Transverse colon (tissue), 3 donors: ENCODE data around the gene AQP12B.

Experiments used
- EP300 ChIP-seq: sonication (generic); formaldehyde crosslinking; IDR thresholded peaks from one replicate; pipeline ENCODE4 v1.6.1; 2017; ENCODE audit warnings: antibody characterized with exemption, low read depth
- POLR2A ChIP-seq: fragments of 450-650 bp; IDR thresholded peaks from one replicate; pipeline ENCODE4 v1.6.1; 2016; ENCODE audit warnings: antibody characterized with exemption, mild to moderate bottlenecking, moderate library complexity
- TF ChIP-seq, protein P1 (sequence below), 5 experiments: fragments of 200-600 bp in 3 of 5; fragments of 450-650 bp in 2 of 5; sonication (generic) in 3 of 5; IDR thresholded peaks; 1 replicate in 2 of 5; 2 replicates in 3 of 5; pipeline ENCODE4 v1.5.1; 2016 to 2017; ENCODE audit warnings: antibody characterized with exemption in 5 of 5, inconsistent platforms in 3 of 5, mild to moderate bottlenecking in 2 of 5, moderate library complexity in 1 of 5

DNA sequence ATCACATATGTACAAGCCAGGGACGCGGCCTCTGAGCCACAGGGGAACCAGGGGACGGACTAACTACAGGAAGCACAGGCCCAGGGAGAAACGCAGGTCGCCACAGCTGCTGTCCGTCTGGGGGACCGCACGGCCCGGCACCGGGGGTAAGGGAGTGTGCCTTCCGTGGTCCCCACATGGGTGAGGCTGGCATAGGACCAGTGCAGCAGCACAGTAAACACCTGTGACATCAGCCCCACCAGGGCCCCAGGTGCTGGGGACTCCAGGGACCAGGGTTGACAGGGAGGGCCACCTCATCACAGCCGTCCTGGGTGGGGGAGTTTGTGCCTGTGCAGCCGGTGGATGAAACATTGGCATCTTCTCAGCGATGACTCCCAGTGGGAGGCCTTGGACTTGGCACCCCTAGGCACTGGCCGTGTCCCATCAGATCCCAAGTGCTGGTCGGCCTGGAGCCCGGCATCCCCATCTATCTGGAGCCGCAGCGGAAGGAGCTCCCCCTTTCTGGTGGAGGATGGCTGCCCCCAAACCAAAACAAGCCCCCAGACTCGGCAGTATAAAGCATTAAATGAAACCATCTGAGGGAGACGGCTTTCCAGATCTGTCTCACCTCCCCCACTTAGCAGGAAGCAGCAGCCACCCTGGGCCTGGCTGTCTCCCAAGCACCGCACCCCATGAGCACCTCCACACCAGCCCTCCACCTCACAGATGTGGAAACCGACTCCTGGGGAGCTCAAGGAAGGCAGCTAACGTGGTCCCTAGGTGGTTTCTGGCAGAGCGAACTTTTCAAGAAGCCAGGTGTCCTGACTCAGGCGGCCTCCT lies 31.5 kb upstream of the AQP12B start:
- TF ChIP-seq, protein P1, sequence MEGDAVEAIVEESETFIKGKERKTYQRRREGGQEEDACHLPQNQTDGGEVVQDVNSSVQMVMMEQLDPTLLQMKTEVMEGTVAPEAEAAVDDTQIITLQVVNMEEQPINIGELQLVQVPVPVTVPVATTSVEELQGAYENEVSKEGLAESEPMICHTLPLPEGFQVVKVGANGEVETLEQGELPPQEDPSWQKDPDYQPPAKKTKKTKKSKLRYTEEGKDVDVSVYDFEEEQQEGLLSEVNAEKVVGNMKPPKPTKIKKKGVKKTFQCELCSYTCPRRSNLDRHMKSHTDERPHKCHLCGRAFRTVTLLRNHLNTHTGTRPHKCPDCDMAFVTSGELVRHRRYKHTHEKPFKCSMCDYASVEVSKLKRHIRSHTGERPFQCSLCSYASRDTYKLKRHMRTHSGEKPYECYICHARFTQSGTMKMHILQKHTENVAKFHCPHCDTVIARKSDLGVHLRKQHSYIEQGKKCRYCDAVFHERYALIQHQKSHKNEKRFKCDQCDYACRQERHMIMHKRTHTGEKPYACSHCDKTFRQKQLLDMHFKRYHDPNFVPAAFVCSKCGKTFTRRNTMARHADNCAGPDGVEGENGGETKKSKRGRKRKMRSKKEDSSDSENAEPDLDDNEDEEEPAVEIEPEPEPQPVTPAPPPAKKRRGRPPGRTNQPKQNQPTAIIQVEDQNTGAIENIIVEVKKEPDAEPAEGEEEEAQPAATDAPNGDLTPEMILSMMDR (IDR thresholded peaks at IDR 0.05) = no peak
- TF ChIP-seq POLR2A (no peak), EP300 (no peak)
